Inflammatory macrophage (primary cell): ENCODE measurements around the gene PCNX2.
A peak's percentile ranks its signal among the peaks of the same experiment; 100 is the strongest.

Experiments used
- DNase-seq, 2 donors: peaks; one replicate each; pipeline ENCODE4 v3.0.0-alpha.2; 2020 to 2022
- total RNA-seq, 18 experiments: gene quantifications; one replicate each; lab custom pipeline; 2026; ENCODE audit warnings: mixed read lengths in 6 of 18, inconsistent platforms in 2 of 18; lab: John Stamatoyannopoulos, UW

Gene PCNX2
- total RNA-seq: 4.0 to 18.3 (median 9.7) reads per million in 18 experiments

GRCh38 chr1:233295237-233295974 lies at the start of gene PCNX2:
TSS of gene PCNX2 (minus strand) at chr1:233295725. CDS start at chr1:233295478, 247 bp downstream.
- peak; percentile 20 to 45 for DNase-seq

GRCh38 chr1:233343262-233343661 lies 47.7 kb upstream of the PCNX2 start:
- no peak for DNase-seq

GRCh38 chr1:233342086-233342485 lies 46.6 kb upstream of the PCNX2 start:
- no peak for DNase-seq

GRCh38 chr1:233340966-233341516 lies 45.5 kb upstream of the PCNX2 start:
- no peak for DNase-seq

- no peak for DNase-seq
Observed at GRCh38 chr1:233340031-233340555, 44.6 kb upstream of the PCNX2 start.

- DNase-seq: no peak
Observed at GRCh38 chr1:233338102-233338501, 42.6 kb upstream of the PCNX2 start.

- DNase-seq: no peak
Observed at GRCh38 chr1:233337505-233337904, 42.0 kb upstream of the PCNX2 start.

GRCh38 chr1:233336554-233337456 lies 41.3 kb upstream of the PCNX2 start:
- DNase-seq: no peak

- DNase-seq: no peak
Observed at GRCh38 chr1:233334092-233334491, 38.6 kb upstream of the PCNX2 start.

GRCh38 chr1:233333086-233333485 lies 37.6 kb upstream of the PCNX2 start:
- peak; percentile 40 to 66 for DNase-seq

GRCh38 chr1:233331676-233332519 lies 36.4 kb upstream of the PCNX2 start:
- DNase-seq: no peak

GRCh38 chr1:233328142-233328921 lies 32.8 kb upstream of the PCNX2 start:
- DNase-seq: peak in 1 of 2 donors; percentile 13

GRCh38 chr1:233327651-233328141 lies 32.2 kb upstream of the PCNX2 start, which contains the start of gene MAP3K21:
TSS of gene MAP3K21 (plus strand) at chr1:233327724. CDS start at chr1:233328029, 305 bp downstream.
- DNase-seq: no peak

- peak; percentile 90 to 94 for DNase-seq
Observed at GRCh38 chr1:233326811-233327650, 31.5 kb upstream of the PCNX2 start.

- DNase-seq: no peak
Observed at GRCh38 chr1:233326319-233326718, 30.8 kb upstream of the PCNX2 start.

- no peak for DNase-seq
Observed at GRCh38 chr1:233323718-233324117, 28.2 kb upstream of the PCNX2 start.

GRCh38 chr1:233320023-233320422 lies 24.5 kb upstream of the PCNX2 start:
- DNase-seq: no peak

GRCh38 chr1:233319272-233319671 lies 23.7 kb upstream of the PCNX2 start:
- DNase-seq: no peak

- no peak for DNase-seq
Observed at GRCh38 chr1:233316473-233316872, 20.9 kb upstream of the PCNX2 start.
